GM19328 (cell line): ENCODE measurements around the gene MGAT3.

Experiments
- ATAC-seq: cut with Tn5 transposase; IDR thresholded peaks from one replicate; pipeline ENCODE4 v1.9.1; 2021; ENCODE audit warnings: mild to moderate bottlenecking, moderate library complexity; ENCODE audit not compliant: unreplicated experiment

MGAT3 gene

GRCh38 chr22:39427751-39428596 lies 28.8 kb upstream of the MGAT3 start:
- no peak for ATAC-seq

GRCh38 chr22:39428597-39429071 lies 28.2 kb upstream of the MGAT3 start:
- no peak for ATAC-seq

- no peak for ATAC-seq
Measured at GRCh38 chr22:39429186-39429585, 27.6 kb upstream of the MGAT3 start.

- no peak for ATAC-seq
Measured at GRCh38 chr22:39429916-39430575, 26.8 kb upstream of the MGAT3 start.

- no peak for ATAC-seq
Measured at GRCh38 chr22:39430576-39431150, 26.1 kb upstream of the MGAT3 start.

- ATAC-seq = no peak
Measured at GRCh38 chr22:39431216-39431801, 25.5 kb upstream of the MGAT3 start.

GRCh38 chr22:39431821-39432251 lies 25.0 kb upstream of the MGAT3 start:
- no peak for ATAC-seq

- no peak for ATAC-seq
Measured at GRCh38 chr22:39432361-39432811, 24.4 kb upstream of the MGAT3 start.

GRCh38 chr22:39433476-39434242 lies 23.2 kb upstream of the MGAT3 start:
- ATAC-seq = no peak

- no peak for ATAC-seq
Measured at GRCh38 chr22:39434243-39434653, 22.6 kb upstream of the MGAT3 start.

GRCh38 chr22:39434721-39435120 lies 22.1 kb upstream of the MGAT3 start:
- ATAC-seq = no peak

- ATAC-seq = no peak
Measured at GRCh38 chr22:39435616-39436015, 21.2 kb upstream of the MGAT3 start.

GRCh38 chr22:39437791-39438704 lies 18.8 kb upstream of the MGAT3 start:
- ATAC-seq = no peak

- ATAC-seq = no peak
Measured at GRCh38 chr22:39439170-39439569, 17.6 kb upstream of the MGAT3 start.

- no peak for ATAC-seq
Measured at GRCh38 chr22:39443398-39443797, 13.4 kb upstream of the MGAT3 start.

GRCh38 chr22:39444247-39444800 lies 12.5 kb upstream of the MGAT3 start:
- no peak for ATAC-seq

GRCh38 chr22:39444937-39445465 lies 11.8 kb upstream of the MGAT3 start:
- no peak for ATAC-seq

GRCh38 chr22:39445678-39446077 lies 11.1 kb upstream of the MGAT3 start:
- ATAC-seq = no peak

GRCh38 chr22:39446239-39446721 lies 10.5 kb upstream of the MGAT3 start:
- ATAC-seq = peak; percentile 15
